H9 (cell line): ENCODE data around the gene CDH26. TPM values are rescaled to one million over a fixed set of nuclear protein-coding genes. Genes with fewer than 3 reads are reported as not detected.

ENCODE experiments used
- DNase-seq: peaks from one replicate; pipeline ENCODE4 v3.0.0-alpha.2; 2017
- H2AFZ ChIP-seq: one replicate; pipeline ENCODE4 v1.6.1; 2013; ENCODE audit warnings: mild to moderate bottlenecking, low read length, control low read depth, moderate library complexity
- H2AK5ac ChIP-seq: 2 replicates; pipeline ENCODE4 v1.6.1; 2013; ENCODE audit warnings: low read length, control low read depth, mixed read lengths; ENCODE audit not compliant: insufficient read length
- H2BK120ac ChIP-seq: one replicate; pipeline ENCODE4 v1.6.1; 2013; ENCODE audit warnings: low read depth, mild to moderate bottlenecking, low read length, control low read depth, inconsistent platforms; ENCODE audit not compliant: poor library complexity, severe bottlenecking
- H2BK12ac ChIP-seq: 2 replicates; pipeline ENCODE4 v1.6.1; 2013; ENCODE audit warnings: low read length, control low read depth, mixed read lengths, low read depth; ENCODE audit not compliant: insufficient read length
- H2BK15ac ChIP-seq: 2 replicates; pipeline ENCODE4 v1.6.1; 2013; ENCODE audit warnings: low read depth, low read length, control low read depth
- H2BK20ac ChIP-seq: one replicate; pipeline ENCODE4 v1.6.1; 2013; ENCODE audit warnings: low read depth, mild to moderate bottlenecking, low read length, control low read depth, inconsistent platforms; ENCODE audit not compliant: poor library complexity, severe bottlenecking
- H2BK5ac ChIP-seq: 2 replicates; pipeline ENCODE4 v1.6.1; 2013; ENCODE audit warnings: low read length, control low read depth, mixed read lengths; ENCODE audit not compliant: insufficient read length
- H3K14ac ChIP-seq: 2 replicates; pipeline ENCODE4 v1.6.1; 2013; ENCODE audit warnings: low read length, control low read depth; ENCODE audit not compliant: insufficient read depth
- H3K18ac ChIP-seq: 2 replicates; pipeline ENCODE4 v1.6.1; 2013; ENCODE audit warnings: low read depth, mild to moderate bottlenecking, mixed read lengths, low read length, control low read depth; ENCODE audit not compliant: insufficient read length
- H3K23ac ChIP-seq: 2 replicates; pipeline ENCODE4 v1.6.1; 2013; ENCODE audit warnings: low read length, control low read depth, mixed read lengths, low read depth; ENCODE audit not compliant: insufficient read length
- H3K23me2 ChIP-seq: 2 replicates; pipeline ENCODE4 v1.6.1; 2013; ENCODE audit warnings: low read depth, mild to moderate bottlenecking, mixed read lengths, low read length, control low read depth; ENCODE audit not compliant: insufficient read length, poor library complexity, severe bottlenecking
- H3K27ac ChIP-seq: 2 replicates; pipeline ENCODE4 v1.5.1; 2013; ENCODE audit warnings: low read length, control low read depth, mixed read lengths, low read depth; ENCODE audit not compliant: insufficient read length
- H3K27me3 ChIP-seq: 2 replicates; pipeline ENCODE4 v1.6.1; 2013; ENCODE audit warnings: low read length, control low read depth, inconsistent platforms; ENCODE audit not compliant: insufficient read depth
- H3K4ac ChIP-seq: 2 replicates; pipeline ENCODE4 v1.6.1; 2013; ENCODE audit warnings: low read depth, mild to moderate bottlenecking, control low read depth, inconsistent platforms, low read length, moderate library complexity
- H3K4me1 ChIP-seq: 2 replicates; pipeline ENCODE4 v1.6.1; 2013; ENCODE audit warnings: low read length, control low read depth, inconsistent platforms; ENCODE audit not compliant: insufficient read depth
- H3K4me2 ChIP-seq: 2 replicates; pipeline ENCODE4 v1.6.1; 2013; ENCODE audit warnings: low read length, control low read depth, mixed read lengths; ENCODE audit not compliant: insufficient read length, insufficient read depth
- H3K56ac ChIP-seq: 2 replicates; pipeline ENCODE4 v1.6.1; 2013; ENCODE audit warnings: low read depth, mild to moderate bottlenecking, mixed read lengths, low read length, control low read depth; ENCODE audit not compliant: insufficient read length
- H3K79me1 ChIP-seq: 2 replicates; pipeline ENCODE4 v1.6.1; 2013; ENCODE audit warnings: low read depth, mild to moderate bottlenecking, moderate library complexity, low read length, control low read depth, inconsistent platforms; ENCODE audit not compliant: insufficient read depth, poor library complexity, severe bottlenecking
- H3K79me2 ChIP-seq: 2 replicates; pipeline ENCODE4 v1.6.1; 2013; ENCODE audit warnings: low read length, control low read depth, inconsistent platforms; ENCODE audit not compliant: insufficient read depth
- H3K9ac ChIP-seq: 2 replicates; pipeline ENCODE4 v1.6.1; 2013; ENCODE audit warnings: low read length, control low read depth, mixed read lengths; ENCODE audit not compliant: insufficient read length; ENCODE audit errors: extremely low read depth
- H3K9me3 ChIP-seq: one replicate; pipeline ENCODE4 v1.6.1; 2013; ENCODE audit warnings: low read depth, low read length, inconsistent platforms; ENCODE audit not compliant: control insufficient read depth
- H3T11ph ChIP-seq: one replicate; pipeline ENCODE4 v1.6.1; 2013; ENCODE audit warnings: mild to moderate bottlenecking, low read length, control low read depth, inconsistent platforms
- H4K20me1 ChIP-seq: one replicate; pipeline ENCODE4 v1.6.1; 2013; ENCODE audit not compliant: control insufficient read depth, insufficient read length, insufficient read depth
- H4K5ac ChIP-seq: 2 replicates; pipeline ENCODE4 v1.6.1; 2013; ENCODE audit warnings: low read depth, mild to moderate bottlenecking, mixed read lengths, low read length, control low read depth; ENCODE audit not compliant: insufficient read length
- H4K8ac ChIP-seq: replicated peaks from 2 replicates; pipeline ENCODE4 v1.6.1; 2013; ENCODE audit warnings: low read length, control low read depth, mixed read lengths, low read depth; ENCODE audit not compliant: insufficient read length
- H4K91ac ChIP-seq: 2 replicates; pipeline ENCODE4 v1.6.1; 2013; ENCODE audit warnings: low read depth, mild to moderate bottlenecking, moderate library complexity, mixed read lengths, low read length, control low read depth; ENCODE audit not compliant: insufficient read length
- H3K27ac Mint-ChIP-seq, 3 experiments: 2 replicates in 2 of 3; 3 replicates in 1 of 3; pipeline ENCODE4 v1.8.0; 2020 to 2021; ENCODE audit warnings: mixed read lengths in 3 of 3, mild to moderate bottlenecking in 1 of 3, moderate library complexity in 1 of 3
- H3K27me3 Mint-ChIP-seq: 2 replicates; pipeline ENCODE4 v1.8.0; 2021; ENCODE audit warnings: low read depth, mild to moderate bottlenecking, moderate library complexity, mixed read lengths
- H3K36me3 Mint-ChIP-seq, 3 experiments: 2 replicates in 2 of 3; 3 replicates in 1 of 3; pipeline ENCODE4 v1.8.0; 2020 to 2021; ENCODE audit warnings: low read depth in 3 of 3, mixed read lengths in 3 of 3; ENCODE audit not compliant: insufficient read depth in 1 of 3
- H3K4me1 Mint-ChIP-seq, 2 experiments: 2 replicates each; pipeline ENCODE4 v1.8.0; 2020; ENCODE audit warnings: mixed read lengths in 2 of 2
- H3K4me3 Mint-ChIP-seq, 2 experiments: 2 replicates in 1 of 2; 3 replicates in 1 of 2; pipeline ENCODE4 v1.8.0; 2020 to 2021; ENCODE audit warnings: mild to moderate bottlenecking in 2 of 2, mixed read lengths in 2 of 2, moderate library complexity in 1 of 2
- H3K9me3 Mint-ChIP-seq, 2 experiments: 2 replicates in 1 of 2; 3 replicates in 1 of 2; pipeline ENCODE4 v1.8.0; 2020; ENCODE audit warnings: mild to moderate bottlenecking in 2 of 2, mixed read lengths in 2 of 2, moderate library complexity in 1 of 2
- CTCF ChIP-seq: fragments of 200-600 bp; sonication (generic); conservative IDR thresholded peaks from 3 replicates; pipeline ENCODE4 v1.8.0; 2021; ENCODE audit warnings: antibody characterized with exemption, mild to moderate bottlenecking
- WGBS: extraction: QIAGEN DNeasy Blood & Tissue Kit; methylation state at CpG from one replicate; pipeline ENCODE4 v1.1.7; 2013; ENCODE audit warnings: missing lambda C conversion rate, low lambda C conversion rate, mixed read lengths; ENCODE audit not compliant: insufficient read length; ENCODE audit errors: extremely low coverage; 5-methylcytosine and 5-hydroxymethylcytosine counted together
- total RNA-seq: library from RNA; stranded (reverse); gene quantifications from 2 replicates; pipeline ENCODE4 v1.2.1, GENCODE V29; 2021

The CDH26 gene
- total RNA-seq, 1 experiment from 2014 or later = 0.79 TPM

GRCh38 chr20:60001108-60001507 lies 42.9 kb downstream of the CDH26 start:
- Mint-ChIP-seq H3K27ac (no peak overlapping the region), H3K27me3 (peaks cover 2% of the 10 kb centered on the region; the same call in 1 of the 2 replicates), H3K9me3 (no peaks in the 10 kb centered on the region), H3K4me3 (no peak overlapping the region), H3K36me3 (no peaks in the 10 kb centered on the region), H3K4me1 (peaks cover 10% of the 10 kb centered on the region in 2 experiments; a peak in 3 of 4 replicates)
- Histone ChIP-seq H3K4me2 (no peak overlapping the region), H3K79me2 (no peaks in the 10 kb centered on the region), H2AK5ac (no peak overlapping the region), H3K23me2 (no peaks in the 10 kb centered on the region), H4K5ac (no peak overlapping the region), H2BK20ac (no peak overlapping the region), H3T11ph (no peak overlapping the region), H3K27ac (no peak overlapping the region), H2BK12ac (no peak overlapping the region), H4K20me1 (no peaks in the 10 kb centered on the region), H3K4ac (no peak overlapping the region), H2BK5ac (no peak overlapping the region), H2AFZ (no peak overlapping the region), H3K4me1 (no peaks in the 10 kb centered on the region), H3K79me1 (no peaks in the 10 kb centered on the region), H3K23ac (no peak overlapping the region), H2BK15ac (no peak overlapping the region), H4K91ac (no peak overlapping the region), H3K14ac (no peak overlapping the region), H2BK120ac (no peak overlapping the region), H3K56ac (no peak overlapping the region), H3K9me3 (no peaks in the 10 kb centered on the region), H3K18ac (no peak overlapping the region), H3K9ac (no peak overlapping the region), H4K8ac (no peak overlapping the region), H3K27me3 (no peaks in the 10 kb centered on the region)
- TF ChIP-seq CTCF = no peak
- no peak for DNase-seq
- no CpG with 5 or more reads among the region's 11 CpGs for WGBS
